Stimulated activated CD8-positive, alpha-beta memory T cell treated with anti-CD3 and anti-CD28 coated beads, Interleukin-15, amount 100 ng/mL, for 24 hours (primary cell): Measurements from ENCODE around the gene ARL5A.
"Not testable (repeated sequence)": the region's sequence is repeated elsewhere in the genome, so short reads cannot be mapped to it uniquely, and the experiment has no call there.

Source experiments
- DNase-seq: peaks from one replicate; pipeline ENCODE4 v3.0.0-alpha.2; 2020; ENCODE audit warnings: low read depth

Gene ARL5A

GRCh38 chr2:151795646-151796240 lies 32.5 kb downstream of the ARL5A start:
- DNase-seq, result no peak

- DNase-seq, result not testable (repeated sequence)
Observed at GRCh38 chr2:151794422-151794821, 33.8 kb downstream of the ARL5A start.

- DNase-seq, result no peak
Observed at GRCh38 chr2:151793123-151793522, 35.1 kb downstream of the ARL5A start.

GRCh38 chr2:151792589-151792988 lies 35.6 kb downstream of the ARL5A start:
- DNase-seq, result no peak

- no peak for DNase-seq
Observed at GRCh38 chr2:151791545-151791944, 36.7 kb downstream of the ARL5A start.

GRCh38 chr2:151790689-151791088 lies 37.5 kb downstream of the ARL5A start:
- DNase-seq, result no peak

- DNase-seq, result no peak
Observed at GRCh38 chr2:151789055-151789834, 39.0 kb downstream of the ARL5A start.

GRCh38 chr2:151786483-151786882 lies 41.7 kb downstream of the ARL5A start:
- DNase-seq, result no peak

- no peak for DNase-seq
Observed at GRCh38 chr2:151786077-151786476, 42.1 kb downstream of the ARL5A start.

- DNase-seq, result no peak
Observed at GRCh38 chr2:151783133-151783520, 45.1 kb downstream of the ARL5A start.

GRCh38 chr2:151782378-151783132 lies 45.7 kb downstream of the ARL5A start:
- DNase-seq, result no peak

- no peak for DNase-seq
Observed at GRCh38 chr2:151781642-151782041, 46.6 kb downstream of the ARL5A start.

GRCh38 chr2:151780938-151781337 lies 47.3 kb downstream of the ARL5A start:
- DNase-seq, result no peak

- DNase-seq, result no peak
Observed at GRCh38 chr2:151777935-151778334, 50.3 kb downstream of the ARL5A start.

- DNase-seq, result no peak
Observed at GRCh38 chr2:151777487-151777886, 50.7 kb downstream of the ARL5A start.

GRCh38 chr2:151776367-151776766 lies 51.9 kb downstream of the ARL5A start:
- no peak for DNase-seq

GRCh38 chr2:151775057-151775740 lies 53.0 kb downstream of the ARL5A start:
- no peak for DNase-seq

GRCh38 chr2:151774506-151774905 lies 53.7 kb downstream of the ARL5A start:
- no peak for DNase-seq

- DNase-seq, result no peak
Observed at GRCh38 chr2:151771599-151772358, 56.4 kb downstream of the ARL5A start.

- DNase-seq, result no peak
Observed at GRCh38 chr2:151770995-151771394, 57.2 kb downstream of the ARL5A start.

- DNase-seq, result no peak
Observed at GRCh38 chr2:151769606-151770005, 58.6 kb downstream of the ARL5A start.

- DNase-seq, result no peak
Observed at GRCh38 chr2:151767536-151767935, 60.7 kb downstream of the ARL5A start.
